ENCODE measurements around the gene FXYD1. TPM values are rescaled to one million over a fixed set of nuclear protein-coding genes. Genes with fewer than 3 reads are reported as not detected.

The FXYD1 gene
- total and polyA plus RNA-seq, 3 donors from 2014 or later, result 2.3 to 48.5 (median 11.1) TPM

- H3K9me3 ChIP-seq, result no peaks in the 10 kb centered on the region
- intact Hi-C loops (cut with DNase I; ENCODE audit: low total_unique reads), result no loop called here
- no peak overlapping the region for H3K27ac ChIP-seq
- no peak for DNase-seq
- WGBS, 2 donors, result 76 to 80% methylated on average over 7 of the region's 7 CpGs
- no peaks in the 10 kb centered on the region for H3K27me3 ChIP-seq
- no peaks in the 10 kb centered on the region for H3K36me3 ChIP-seq (ENCODE audit: low read depth, missing control alignments)
- TF ChIP-seq POLR2A (IDR thresholded peaks at IDR 0.05), result no peak
- TF ChIP-seq, protein P1, sequence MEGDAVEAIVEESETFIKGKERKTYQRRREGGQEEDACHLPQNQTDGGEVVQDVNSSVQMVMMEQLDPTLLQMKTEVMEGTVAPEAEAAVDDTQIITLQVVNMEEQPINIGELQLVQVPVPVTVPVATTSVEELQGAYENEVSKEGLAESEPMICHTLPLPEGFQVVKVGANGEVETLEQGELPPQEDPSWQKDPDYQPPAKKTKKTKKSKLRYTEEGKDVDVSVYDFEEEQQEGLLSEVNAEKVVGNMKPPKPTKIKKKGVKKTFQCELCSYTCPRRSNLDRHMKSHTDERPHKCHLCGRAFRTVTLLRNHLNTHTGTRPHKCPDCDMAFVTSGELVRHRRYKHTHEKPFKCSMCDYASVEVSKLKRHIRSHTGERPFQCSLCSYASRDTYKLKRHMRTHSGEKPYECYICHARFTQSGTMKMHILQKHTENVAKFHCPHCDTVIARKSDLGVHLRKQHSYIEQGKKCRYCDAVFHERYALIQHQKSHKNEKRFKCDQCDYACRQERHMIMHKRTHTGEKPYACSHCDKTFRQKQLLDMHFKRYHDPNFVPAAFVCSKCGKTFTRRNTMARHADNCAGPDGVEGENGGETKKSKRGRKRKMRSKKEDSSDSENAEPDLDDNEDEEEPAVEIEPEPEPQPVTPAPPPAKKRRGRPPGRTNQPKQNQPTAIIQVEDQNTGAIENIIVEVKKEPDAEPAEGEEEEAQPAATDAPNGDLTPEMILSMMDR (IDR thresholded peaks at IDR 0.05), result no peak
- no peak overlapping the region for H3K4me3 ChIP-seq
- peaks cover 9% of the 10 kb centered on the region for H3K4me1 ChIP-seq
Observed at GRCh38 chr19:35156673-35157014, 18.0 kb downstream of the FXYD1 start.

- DNase-seq, result no peak
- no peaks in the 10 kb centered on the region for H3K9me3 ChIP-seq
- intact Hi-C loops (cut with DNase I; ENCODE audit: low total_unique reads), result no loop called here
- TF ChIP-seq POLR2A (IDR thresholded peaks at IDR 0.05), result no peak
- TF ChIP-seq, protein P1 (IDR thresholded peaks at IDR 0.05), result no peak
- H3K4me3 ChIP-seq, result no peak overlapping the region
- WGBS, 2 donors, result 94% methylated on average over 4 of the region's 4 CpGs
- no peak overlapping the region for H3K27ac ChIP-seq
- H3K36me3 ChIP-seq (ENCODE audit: low read depth, missing control alignments), result no peaks in the 10 kb centered on the region
- H3K4me1 ChIP-seq, result peaks cover 9% of the 10 kb centered on the region
- no peaks in the 10 kb centered on the region for H3K27me3 ChIP-seq
Observed at GRCh38 chr19:35157431-35157830, 18.8 kb downstream of the FXYD1 start.

DNA sequence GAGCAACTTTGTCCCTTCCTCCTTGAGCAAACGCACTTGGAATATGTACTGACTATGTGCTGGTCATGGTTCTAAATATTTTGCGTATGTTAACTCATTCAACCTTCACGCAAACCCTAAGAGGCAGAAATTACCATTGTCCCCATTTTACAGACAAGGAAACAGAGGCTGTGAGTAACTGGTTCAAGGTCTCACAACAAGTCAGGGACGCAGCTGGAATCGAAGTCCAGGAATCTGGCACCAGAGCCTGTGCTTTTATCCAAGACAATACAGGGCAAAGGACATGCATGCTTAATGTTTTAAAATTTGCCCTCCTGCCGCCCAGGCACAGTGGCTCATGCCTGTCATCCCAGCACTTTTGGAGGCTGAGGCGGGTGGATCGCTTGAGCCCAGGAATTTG is 21.0 kb downstream of the FXYD1 start:
- no peak overlapping the region for H3K4me3 ChIP-seq
- DNase-seq, result no peak
- H3K27ac ChIP-seq, result no peak overlapping the region
- intact Hi-C loops (cut with DNase I; ENCODE audit: low total_unique reads), result no loop called here
- no peaks in the 10 kb centered on the region for H3K27me3 ChIP-seq
- H3K4me1 ChIP-seq, result peaks cover 5% of the 10 kb centered on the region
- H3K36me3 ChIP-seq (ENCODE audit: low read depth, missing control alignments), result no peaks in the 10 kb centered on the region
- 89 to 90% methylated on average over 8 of the region's 8 CpGs for WGBS, 2 donors
- TF ChIP-seq, protein P1 (IDR thresholded peaks at IDR 0.05), result no peak
- TF ChIP-seq POLR2A (IDR thresholded peaks at IDR 0.05), result no peak
- H3K9me3 ChIP-seq, result no peaks in the 10 kb centered on the region

DNA sequence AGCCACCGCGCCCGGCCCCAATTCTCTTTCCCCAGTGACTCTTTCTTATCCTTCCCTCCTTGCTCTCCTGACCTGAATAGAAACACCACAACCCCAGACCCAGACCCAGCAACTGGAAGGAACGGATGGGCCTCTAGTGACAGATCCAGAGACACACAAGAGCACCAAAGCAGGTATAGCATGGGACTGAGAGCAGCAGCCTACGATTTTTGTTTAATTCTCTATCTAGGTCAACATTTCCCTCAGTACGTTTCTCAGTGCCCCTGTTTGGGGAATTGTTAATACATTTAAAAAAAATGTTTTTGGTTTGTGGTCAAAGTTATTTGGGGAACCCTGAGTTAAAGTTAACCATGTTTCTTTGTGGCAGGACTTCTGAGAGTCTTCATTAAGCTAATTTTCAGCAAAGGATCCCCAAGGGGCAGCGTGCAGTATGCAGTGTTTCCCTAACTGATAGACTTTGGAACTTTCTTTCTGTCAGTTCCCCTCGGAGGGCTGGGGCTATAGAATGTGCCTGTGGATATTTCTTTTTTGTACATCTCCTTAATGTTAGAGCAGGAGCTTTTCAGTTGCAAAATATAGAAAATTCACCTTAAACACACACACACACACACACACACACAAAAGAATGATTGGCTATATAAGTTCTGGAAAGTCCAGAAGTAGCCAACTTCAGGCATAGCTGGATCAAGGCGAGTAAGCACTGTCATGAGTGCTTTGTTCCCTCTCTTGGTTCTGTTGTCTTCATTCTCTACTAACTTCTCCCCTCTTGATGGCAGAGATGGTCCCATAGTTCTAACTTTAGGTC is 22.2 kb downstream of the FXYD1 start:
- intact Hi-C loops (cut with DNase I; ENCODE audit: low total_unique reads), result no loop called here
- Histone ChIP-seq H3K27ac (no peak overlapping the region), H3K36me3 (ENCODE audit: low read depth, missing control alignments) (no peaks in the 10 kb centered on the region), H3K27me3 (no peaks in the 10 kb centered on the region), H3K4me1 (no peaks in the 10 kb centered on the region), H3K9me3 (no peaks in the 10 kb centered on the region), H3K4me3 (no peak overlapping the region)
- DNase-seq, result no peak
- 82 to 91% methylated on average over 9 of the region's 9 CpGs for WGBS, 2 donors
- TF ChIP-seq POLR2A (IDR thresholded peaks at IDR 0.05), result no peak
- TF ChIP-seq, protein P1 (IDR thresholded peaks at IDR 0.05), result no peak

- Histone ChIP-seq H3K4me1 (no peaks in the 10 kb centered on the region), H3K36me3 (ENCODE audit: low read depth, missing control alignments) (no peaks in the 10 kb centered on the region), H3K4me3 (no peak overlapping the region), H3K27ac (no peak overlapping the region), H3K27me3 (no peaks in the 10 kb centered on the region), H3K9me3 (no peaks in the 10 kb centered on the region)
- intact Hi-C loops (cut with DNase I; ENCODE audit: low total_unique reads), result no loop called here
- WGBS, 2 donors, result 66 to 76% methylated on average over 2 of the region's 2 CpGs
- TF ChIP-seq, protein P1 (IDR thresholded peaks at IDR 0.05), result no peak
- TF ChIP-seq POLR2A (IDR thresholded peaks at IDR 0.05), result no peak
- DNase-seq, result no peak
Observed at GRCh38 chr19:35161434-35161743, 22.8 kb downstream of the FXYD1 start.

Measured in testis (tissue), 3 donors.